Breast epithelium (tissue), 4 donors: ENCODE measurements around the gene MX2. TPM values are rescaled to one million over a fixed set of nuclear protein-coding genes. Genes with fewer than 3 reads are reported as not detected.

Experiments
- DNase-seq, 2 donors: peaks; one replicate each; pipeline ENCODE4 v3.0.0-alpha.2; 2019; ENCODE audit warnings: low spot score in 2 of 2
- H3K27ac ChIP-seq, 2 donors: fragments of 200-600 bp; sonication (generic) in 1 of 2; one replicate each; pipeline ENCODE4 v1.5.1; 2016 to 2019; ENCODE audit warnings: mild to moderate bottlenecking in 1 of 2
- H3K27me3 ChIP-seq, 2 donors: fragments of 200-600 bp; sonication (generic) in 1 of 2; one replicate each; pipeline versions ENCODE4 v1.5.1 to v1.6.0; 2017 to 2019; ENCODE audit warnings: control low read depth in 1 of 2, mild to moderate bottlenecking in 1 of 2
- H3K36me3 ChIP-seq: fragments of 200-600 bp; one replicate; pipeline ENCODE4 v1.5.1; 2019
- H3K4me1 ChIP-seq, 2 donors: fragments of 200-600 bp; sonication (generic); one replicate each; pipeline ENCODE4 v1.5.1; 2016 to 2019; ENCODE audit warnings: control low read depth in 1 of 2
- H3K4me3 ChIP-seq, 3 donors: fragments of 200-600 bp; sonication (generic); 1 replicate in 2 of 3; 2 replicates in 1 of 3; pipeline ENCODE4 v1.5.1; 2016 to 2019; ENCODE audit warnings: mild to moderate bottlenecking in 3 of 3, moderate library complexity in 2 of 3
- H3K9me3 ChIP-seq, 2 donors: fragments of 200-600 bp; sonication (generic) in 1 of 2; one replicate each; pipeline ENCODE4 v1.5.1; 2016 to 2019; ENCODE audit warnings: control low read depth in 1 of 2
- CTCF ChIP-seq, 3 donors: fragments of 450-650 bp; IDR thresholded peaks; one replicate each; pipeline ENCODE4 v1.5.1; 2016 to 2017; ENCODE audit warnings: antibody characterized with exemption in 3 of 3, mild to moderate bottlenecking in 3 of 3, moderate library complexity in 3 of 3
- POLR2A ChIP-seq: fragments of 450-650 bp; IDR thresholded peaks from one replicate; pipeline ENCODE4 v1.6.1; 2016; ENCODE audit warnings: antibody characterized with exemption, mild to moderate bottlenecking, moderate library complexity
- POLR2AphosphoS5 ChIP-seq, 3 donors: sonication (generic); formaldehyde crosslinking; IDR thresholded peaks; one replicate each; pipeline ENCODE4 v1.6.1; 2017; ENCODE audit warnings: antibody characterized with exemption in 3 of 3
- intact Hi-C: fragments of 100-400 bp; cut with DNase I; formaldehyde crosslinking; loops from one replicate; pipeline ENCODE4 v1.15.1; 2023; ENCODE audit warnings: low total_unique reads
- total RNA-seq, 3 donors: library from RNA; depleted of rRNA; stranded (reverse); fragments of >200 nt; gene quantifications; one replicate each; pipeline ENCODE4 v1.1.0, GENCODE V29; 2016

The MX2 gene
- total RNA-seq, 3 donors from 2014 or later, result 8.9 to 31.5 (median 29.4) TPM

DNA sequence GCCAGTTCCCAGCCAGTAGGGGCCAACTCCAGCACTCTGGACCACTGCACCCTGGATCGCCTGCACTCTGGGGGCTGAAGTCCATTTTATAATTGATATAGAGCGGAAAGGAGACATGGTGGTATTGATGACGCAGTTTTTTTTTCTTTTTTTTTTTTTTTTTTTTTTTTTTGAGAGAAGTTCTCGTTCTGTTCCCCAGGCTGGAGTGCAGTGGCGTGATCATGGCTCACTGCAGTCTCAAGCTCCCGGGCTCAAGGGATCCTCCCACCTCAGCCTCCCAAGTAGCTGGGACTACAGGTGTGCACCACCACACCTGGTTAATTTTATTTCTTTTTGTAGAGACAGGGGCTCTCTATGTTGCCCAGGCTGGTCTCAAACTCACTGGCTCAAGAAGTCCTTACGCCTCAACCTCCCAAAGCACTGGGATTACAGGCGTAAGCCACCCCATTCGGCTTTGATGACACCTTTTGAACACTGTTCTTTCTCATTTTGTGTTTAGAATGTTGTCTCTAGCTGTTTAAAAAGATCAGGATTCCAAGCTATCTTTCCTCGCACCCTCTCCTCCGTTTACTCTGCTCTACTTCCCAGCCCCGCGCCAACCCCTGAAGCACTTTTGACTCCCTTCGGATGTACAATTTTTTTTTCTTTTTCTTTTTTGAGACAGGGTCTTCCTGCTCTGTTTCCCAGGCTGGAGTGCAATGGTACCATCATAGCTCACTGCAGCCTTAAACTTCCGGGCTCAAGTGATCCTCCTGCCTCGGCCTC, 960 bp downstream of the MX2 start:
- no peak for DNase-seq
- H3K4me1 ChIP-seq, result peaks cover 0 to 6% of the 10 kb centered on the region in 2 donors
- no peaks in the 10 kb centered on the region for H3K9me3 ChIP-seq
- TF ChIP-seq CTCF (IDR thresholded peaks at IDR 0.05) (no peak), POLR2AphosphoS5 (IDR thresholded peaks at IDR 0.05) (no peak), POLR2A (no peak)
- intact Hi-C loops, result no loop called here
- H3K27me3 ChIP-seq, result no peaks in the 10 kb centered on the region
- H3K36me3 ChIP-seq, result no peaks in the 10 kb centered on the region
- H3K4me3 ChIP-seq, result peak overlapping the region; percentile 44 to 68 (median 46)
- H3K27ac ChIP-seq, result peak overlapping the region; percentile 84 to 97

- peaks cover 0 to 6% of the 10 kb centered on the region in 2 donors for H3K4me1 ChIP-seq
- H3K9me3 ChIP-seq, result no peaks in the 10 kb centered on the region
- no peak for DNase-seq
- intact Hi-C loops, result no loop called here
- peak overlapping the region in 1 of 3 donors; percentile 68 for H3K4me3 ChIP-seq
- H3K27me3 ChIP-seq, result no peaks in the 10 kb centered on the region
- H3K27ac ChIP-seq, result peak overlapping the region; percentile 84 to 97
- TF ChIP-seq POLR2AphosphoS5 (IDR thresholded peaks at IDR 0.05), result no peak
- no peak for TF ChIP-seq POLR2A
- no peaks in the 10 kb centered on the region for H3K36me3 ChIP-seq
Measured at GRCh38 chr21:41363370-41364270, 1.8 kb downstream of the MX2 start.

DNA sequence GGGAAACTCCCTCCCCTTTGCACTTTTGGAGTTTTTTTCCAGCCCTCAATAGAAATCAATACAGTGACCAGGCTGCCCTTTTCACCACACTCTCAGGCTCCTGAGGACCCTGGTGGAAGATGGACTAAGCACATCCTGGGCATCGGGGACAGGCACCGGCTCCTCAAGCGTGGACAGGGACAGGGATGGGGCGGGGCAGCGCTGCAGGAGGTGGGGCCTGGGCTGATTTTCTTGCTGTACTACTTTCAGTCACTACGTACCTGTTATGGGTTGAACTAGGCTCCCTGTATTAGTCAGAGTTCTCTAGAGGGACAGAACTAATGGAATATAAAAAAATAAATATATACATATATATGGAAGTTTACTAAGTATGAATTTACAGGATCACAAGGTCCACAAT, 2.5 kb downstream of the MX2 start:
- H3K27me3 ChIP-seq, result no peaks in the 10 kb centered on the region
- H3K4me1 ChIP-seq, result peaks cover 0 to 6% of the 10 kb centered on the region in 2 donors
- no peak overlapping the region for H3K4me3 ChIP-seq
- TF ChIP-seq CTCF (IDR thresholded peaks at IDR 0.05), result no peak
- no peak for TF ChIP-seq POLR2AphosphoS5 (IDR thresholded peaks at IDR 0.05)
- TF ChIP-seq POLR2A, result no peak
- DNase-seq, result no peak
- intact Hi-C loops, result no loop called here
- H3K9me3 ChIP-seq, result no peaks in the 10 kb centered on the region
- no peaks in the 10 kb centered on the region for H3K36me3 ChIP-seq
- no peak overlapping the region for H3K27ac ChIP-seq

- no peak overlapping the region for H3K27ac ChIP-seq
- no peaks in the 10 kb centered on the region for H3K9me3 ChIP-seq
- no peak overlapping the region for H3K4me3 ChIP-seq
- no peaks in the 10 kb centered on the region for H3K27me3 ChIP-seq
- intact Hi-C loops, result no loop called here
- no peak for DNase-seq
- no peaks in the 10 kb centered on the region for H3K4me1 ChIP-seq
- TF ChIP-seq POLR2A, result no peak
- no peak for TF ChIP-seq CTCF (IDR thresholded peaks at IDR 0.05)
- TF ChIP-seq POLR2AphosphoS5 (IDR thresholded peaks at IDR 0.05), result no peak
- H3K36me3 ChIP-seq, result no peaks in the 10 kb centered on the region
Measured at GRCh38 chr21:41365377-41366107, 3.7 kb downstream of the MX2 start.

GRCh38 chr21:41366522-41367151, 4.8 kb downstream of the MX2 start:
- H3K27me3 ChIP-seq, result no peaks in the 10 kb centered on the region
- no peak overlapping the region for H3K4me3 ChIP-seq
- H3K27ac ChIP-seq, result peak overlapping the region; percentile 40 to 41
- DNase-seq, result peak in 1 of 2 donors; percentile 48
- H3K4me1 ChIP-seq, result no peaks in the 10 kb centered on the region
- H3K36me3 ChIP-seq, result no peaks in the 10 kb centered on the region
- intact Hi-C loops, result no loop called here
- no peaks in the 10 kb centered on the region for H3K9me3 ChIP-seq
- TF ChIP-seq POLR2A (no peak), CTCF (IDR thresholded peaks at IDR 0.05) (no peak), POLR2AphosphoS5 (IDR thresholded peaks at IDR 0.05) (peak in 1 of 3 donors; percentile 69)
